KOPT-K1 (cell line): ENCODE data around the gene MED20.
"Not testable (repeated sequence)": the region's sequence is repeated elsewhere in the genome, so short reads cannot be mapped to it uniquely, and the experiment has no call there.

Source experiments
- H3K27ac ChIP-seq: fragments of 200-600 bp; sonication (generic); 2 replicates; pipeline ENCODE4 v1.5.1; 2016; ENCODE audit warnings: antibody characterized with exemption, mild to moderate bottlenecking, low read depth, low read length; ENCODE audit not compliant: poor library complexity, severe bottlenecking
- H3K36me3 ChIP-seq: fragments of 200-600 bp; sonication (generic); 2 replicates; pipeline ENCODE4 v1.5.1; 2017; ENCODE audit warnings: antibody characterized with exemption, mild to moderate bottlenecking, low read length, moderate library complexity; ENCODE audit not compliant: insufficient read depth
- H3K9me3 ChIP-seq: fragments of 200-600 bp; sonication (generic); 2 replicates; pipeline ENCODE4 v1.5.1; 2017; ENCODE audit warnings: antibody characterized with exemption, low read length, mild to moderate bottlenecking; ENCODE audit not compliant: insufficient read depth, poor library complexity, severe bottlenecking

MED20 gene

DNA sequence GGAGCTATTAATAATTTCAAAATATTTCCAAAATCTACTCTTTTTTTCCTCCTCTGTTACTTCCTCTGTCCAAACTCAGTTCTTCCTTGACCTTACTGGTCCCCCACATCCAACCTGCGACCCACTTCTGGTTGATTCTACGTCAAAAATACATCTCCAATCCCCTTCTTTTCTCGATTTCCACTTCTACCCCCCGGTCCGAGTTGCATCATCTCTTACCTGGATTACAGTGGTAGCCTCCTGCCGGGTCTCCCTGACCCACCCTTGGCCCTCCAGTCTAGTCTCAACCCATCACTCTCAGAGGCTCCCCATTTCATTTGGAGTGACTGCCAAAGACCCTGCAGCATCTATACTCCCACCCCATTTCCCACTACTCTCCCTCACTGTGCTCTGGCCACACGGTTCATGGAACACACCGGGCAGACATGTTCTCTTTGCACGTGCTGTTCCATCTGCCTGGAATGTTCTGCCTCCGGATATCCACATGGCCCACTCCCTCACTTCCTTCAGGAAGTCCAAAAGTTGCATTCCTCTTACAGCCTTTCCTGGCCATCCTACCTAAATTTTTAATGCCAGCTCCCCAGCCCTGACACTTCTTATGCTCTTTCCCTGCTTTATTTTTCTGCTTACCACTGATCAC lies 26.8 kb upstream of the MED20 start:
- H3K36me3 ChIP-seq = no peaks in the 10 kb centered on the region
- no peak overlapping the region for H3K27ac ChIP-seq
- H3K9me3 ChIP-seq = no peaks in the 10 kb centered on the region

- H3K9me3 ChIP-seq = no peaks in the 10 kb centered on the region
- no peak overlapping the region for H3K27ac ChIP-seq
- H3K36me3 ChIP-seq = peaks cover 28% of the 10 kb centered on the region
Observed at GRCh38 chr6:41943456-41943855, 22.5 kb upstream of the MED20 start.

- peaks cover 33% of the 10 kb centered on the region for H3K36me3 ChIP-seq
- H3K27ac ChIP-seq = peak overlapping the region; percentile 97
- not testable (repeated sequence) for H3K9me3 ChIP-seq
Observed at GRCh38 chr6:41942882-41943281, 21.9 kb upstream of the MED20 start.

DNA sequence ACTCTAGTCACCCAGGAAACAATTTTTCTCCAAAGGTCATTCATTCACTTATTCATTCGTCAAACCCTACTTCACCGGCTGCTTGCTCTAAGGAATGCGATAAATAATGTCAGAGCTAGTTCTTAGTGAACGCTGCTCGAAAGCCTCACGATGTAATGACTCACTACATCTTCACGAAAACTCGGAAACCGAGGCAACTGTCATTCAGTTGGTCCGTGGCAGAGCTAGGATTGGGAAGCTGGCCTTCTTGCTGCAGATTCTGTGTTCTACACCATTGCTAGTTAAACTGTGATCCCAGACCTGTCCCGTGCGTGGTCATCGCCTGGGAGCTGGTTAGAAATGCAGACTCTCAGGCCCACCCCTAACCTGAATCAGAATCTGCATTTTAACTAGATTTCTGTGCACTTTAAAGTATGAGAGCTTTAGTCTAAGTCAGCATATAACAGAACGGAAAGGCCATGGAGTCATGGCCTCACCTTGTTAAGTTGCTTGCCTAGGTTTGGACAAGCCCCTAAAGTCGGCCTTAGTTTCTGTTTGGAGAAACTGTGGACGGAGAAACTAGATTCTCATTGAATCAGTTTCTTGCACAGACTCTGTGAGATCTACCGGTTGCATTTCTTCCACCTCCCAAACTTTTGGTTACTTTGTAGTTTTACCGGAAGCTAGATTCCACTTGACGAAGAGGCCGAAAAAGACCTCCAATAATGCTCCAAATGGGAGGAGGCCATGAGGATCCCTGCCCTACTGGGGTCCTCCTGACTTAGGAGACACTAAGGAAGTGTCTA lies 21.3 kb upstream of the MED20 start:
- no peaks in the 10 kb centered on the region for H3K9me3 ChIP-seq
- peak overlapping the region; percentile 97 for H3K27ac ChIP-seq
- peaks cover 40% of the 10 kb centered on the region for H3K36me3 ChIP-seq

DNA sequence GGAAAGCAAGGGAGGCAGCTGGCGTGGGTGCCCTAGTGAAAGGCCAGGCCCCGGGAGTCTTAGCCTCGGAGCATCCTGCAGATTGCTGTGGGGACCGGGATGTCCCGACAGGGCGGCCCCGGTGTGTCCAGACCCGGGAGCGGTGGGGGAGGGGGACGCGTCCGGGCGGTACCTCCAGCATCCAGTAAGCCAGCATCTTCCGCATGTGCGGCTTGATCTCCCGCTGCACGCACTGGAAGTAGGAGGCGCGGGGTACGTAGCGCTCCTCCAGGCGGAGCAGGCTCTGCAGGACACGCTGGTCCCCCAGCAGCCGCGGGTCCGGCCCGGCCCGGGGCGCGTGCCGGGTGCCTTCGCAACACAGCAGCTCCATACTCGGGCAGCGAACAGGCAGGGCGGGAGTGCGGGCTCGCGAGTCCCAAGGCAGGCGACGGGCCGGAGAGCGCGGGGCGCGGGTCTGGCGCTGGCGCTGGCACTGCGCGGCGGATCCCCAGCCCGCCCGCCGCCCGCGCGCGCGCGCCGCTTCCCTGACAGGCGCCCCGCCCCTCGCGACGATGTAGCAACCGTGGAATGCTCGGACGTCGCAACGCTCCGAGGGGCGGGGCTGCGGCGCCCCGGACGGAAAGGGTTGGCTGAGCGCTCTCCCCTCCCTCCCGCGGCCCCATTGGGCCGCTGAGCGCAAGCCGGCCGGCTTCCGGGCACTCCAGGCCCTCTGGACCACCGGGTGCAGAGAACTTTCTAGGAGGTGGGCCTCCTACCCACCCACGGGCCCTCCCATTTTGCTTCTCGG lies 20.5 kb upstream of the MED20 start, which contains the start of gene CCND3:
Gene CCND3, minus strand, starts transcription at position 529 of the 787 bp plus-strand sequence. Its CDS starts 159 bp downstream, at position 370.
- H3K9me3 ChIP-seq = no peaks in the 10 kb centered on the region
- peaks cover 47% of the 10 kb centered on the region for H3K36me3 ChIP-seq
- H3K27ac ChIP-seq = peak within 1 kb of the TSS; percentile 97

DNA sequence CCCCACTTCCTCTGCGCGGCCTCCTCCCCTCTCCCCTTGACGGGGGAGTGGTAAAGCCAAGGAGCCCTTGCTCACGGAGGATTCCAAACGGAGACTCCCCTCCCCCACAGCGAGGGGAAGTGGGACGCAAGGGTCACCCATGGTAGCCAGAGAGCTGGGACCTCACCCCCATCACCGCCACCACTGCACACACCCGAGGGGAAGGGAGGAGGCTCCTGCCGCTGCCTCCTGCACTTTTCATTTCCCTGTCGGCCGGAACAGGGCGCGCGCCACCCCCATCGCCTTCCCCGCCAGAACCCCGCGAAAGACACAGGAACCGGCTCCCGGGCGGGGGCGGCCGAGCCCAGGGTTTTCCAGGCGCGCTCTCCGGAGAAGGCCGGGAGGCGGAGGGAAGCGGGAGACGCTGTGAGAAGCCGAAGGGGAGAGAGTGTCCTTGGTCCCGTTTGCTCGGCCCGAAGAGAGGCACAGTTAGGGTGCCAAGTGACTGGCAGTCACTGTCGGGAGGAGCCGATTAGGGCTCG lies 19.9 kb upstream of the MED20 start:
- peak overlapping the region; percentile 97 for H3K27ac ChIP-seq
- no peaks in the 10 kb centered on the region for H3K9me3 ChIP-seq
- H3K36me3 ChIP-seq = peaks cover 51% of the 10 kb centered on the region

GRCh38 chr6:41939848-41940758 lies 19.2 kb upstream of the MED20 start:
- H3K9me3 ChIP-seq = no peaks in the 10 kb centered on the region
- H3K27ac ChIP-seq = peak overlapping the region; percentile 97
- peaks cover 58% of the 10 kb centered on the region for H3K36me3 ChIP-seq

- Histone ChIP-seq H3K27ac (peak overlapping the region; percentile 97), H3K36me3 (peaks cover 66% of the 10 kb centered on the region), H3K9me3 (no peaks in the 10 kb centered on the region)
Observed at GRCh38 chr6:41939176-41939847, 18.4 kb upstream of the MED20 start.

- Histone ChIP-seq H3K27ac (peak overlapping the region; percentile 97), H3K9me3 (no peaks in the 10 kb centered on the region), H3K36me3 (peaks cover 72% of the 10 kb centered on the region)
Observed at GRCh38 chr6:41938590-41939175, 17.7 kb upstream of the MED20 start.

GRCh38 chr6:41937861-41938574 lies 17.1 kb upstream of the MED20 start:
- peaks cover 79% of the 10 kb centered on the region for H3K36me3 ChIP-seq
- no peaks in the 10 kb centered on the region for H3K9me3 ChIP-seq
- H3K27ac ChIP-seq = peak overlapping the region; percentile 97

DNA sequence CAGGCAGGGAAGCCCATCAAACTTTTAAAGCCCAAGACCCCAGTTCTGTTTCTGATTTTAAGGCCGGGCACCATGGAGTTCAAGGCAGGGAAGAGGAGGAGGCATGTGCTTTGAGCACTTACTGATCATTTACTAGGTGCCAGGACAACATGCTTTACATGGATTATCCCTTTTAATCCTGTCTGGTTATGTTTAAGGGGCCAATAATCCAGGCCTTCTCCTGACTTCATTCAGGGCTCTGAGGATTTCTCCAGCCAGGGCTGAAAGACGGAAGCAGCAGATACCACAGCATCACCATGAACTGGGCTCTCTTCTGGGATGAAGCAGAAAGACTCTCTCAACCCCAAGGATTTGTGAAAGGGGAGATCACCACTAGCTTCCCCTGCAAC lies 16.5 kb upstream of the MED20 start:
- Histone ChIP-seq H3K27ac (peak overlapping the region; percentile 97), H3K9me3 (no peaks in the 10 kb centered on the region), H3K36me3 (peaks cover 84% of the 10 kb centered on the region)

DNA sequence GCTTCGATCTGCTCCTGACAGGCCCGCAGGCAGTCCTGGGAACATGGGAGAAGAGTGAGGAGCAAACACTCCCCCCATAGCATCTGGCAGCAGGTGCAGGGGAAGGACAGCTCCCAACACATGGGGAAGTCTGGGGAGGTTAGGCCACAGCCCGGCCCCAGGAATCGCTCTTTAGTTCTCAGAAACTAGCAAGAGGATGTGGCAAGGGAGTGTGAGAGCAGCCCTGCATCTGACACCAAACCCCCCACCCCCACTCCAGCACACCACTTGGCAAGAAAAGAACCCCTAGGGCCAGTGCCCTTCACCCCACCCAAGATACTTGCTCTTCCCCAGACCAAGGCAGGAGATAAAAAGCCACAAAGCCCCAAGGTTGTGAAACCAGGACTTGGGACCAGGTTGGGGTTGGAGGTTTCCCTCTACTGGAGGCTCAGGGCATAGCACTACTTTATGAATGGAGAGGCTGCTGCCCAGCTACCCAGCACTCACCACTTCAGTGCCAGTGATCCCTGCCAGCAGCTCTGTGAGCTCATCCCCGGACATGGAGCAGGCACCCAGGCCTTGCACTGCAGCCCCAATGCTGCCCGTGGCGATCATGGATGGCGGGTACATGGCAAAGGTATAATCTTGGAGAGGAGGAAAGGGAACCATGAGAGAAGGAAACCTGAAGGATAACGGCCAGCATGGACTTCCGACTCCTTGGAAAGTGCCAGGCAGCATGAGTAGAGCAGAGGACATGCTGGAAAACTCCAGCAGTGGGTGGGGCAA lies 15.3 kb upstream of the MED20 start:
- Histone ChIP-seq H3K9me3 (no peaks in the 10 kb centered on the region), H3K27ac (peak overlapping the region; percentile 97), H3K36me3 (peaks cover 95% of the 10 kb centered on the region)
